NCI-H1092 (cell line): ENCODE data around the gene KANK2.
A peak's percentile ranks its signal among the peaks of the same experiment; 100 is the strongest.
"Not testable (repeated sequence)": the region's sequence is repeated elsewhere in the genome, so short reads cannot be mapped to it uniquely, and the experiment has no call there.

ENCODE experiments used
- DNase-seq: peaks from one replicate; lab custom pipeline; 2025; lab: John Stamatoyannopoulos, UW

Gene KANK2

GRCh38 chr19:11140023-11140538, 57.3 kb downstream of the KANK2 start:
- DNase-seq: not testable (repeated sequence)

DNA sequence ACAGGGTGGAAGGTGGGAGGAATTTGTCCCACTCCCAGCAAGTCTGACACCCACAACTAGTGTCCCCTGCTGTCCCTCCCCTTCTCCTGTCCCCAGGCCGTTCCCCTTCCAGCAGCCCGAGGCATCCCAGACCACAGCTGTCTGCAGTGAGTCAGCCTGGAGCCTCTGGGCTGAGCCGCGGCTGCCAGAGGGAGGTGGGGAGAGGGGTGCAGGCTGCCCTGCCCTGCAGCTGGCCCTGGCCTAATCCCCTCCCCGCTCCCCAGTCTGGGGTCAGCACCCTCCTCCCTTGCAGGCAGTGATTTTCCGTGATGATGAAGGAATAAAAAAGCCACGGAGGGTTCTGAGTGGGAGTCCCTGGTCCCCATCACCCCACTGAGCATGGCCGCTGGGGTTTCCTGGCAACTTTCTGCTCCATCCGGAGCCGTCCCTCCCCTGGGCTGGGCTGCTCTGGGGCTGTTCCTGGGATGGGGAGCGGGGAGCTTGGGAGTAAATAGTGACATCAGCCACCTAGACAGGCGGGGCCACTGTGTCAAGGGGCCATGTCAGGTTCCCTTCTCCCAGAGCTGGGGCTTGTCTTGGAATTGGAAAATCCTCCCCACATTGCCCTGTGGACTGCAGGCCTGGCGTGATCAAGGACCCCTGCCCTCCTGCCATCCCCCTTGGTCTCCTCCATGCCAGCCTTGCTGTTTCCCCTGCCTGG, 58.6 kb downstream of the KANK2 start:
- DNase-seq: no peak

GRCh38 chr19:11137542-11138384, 59.6 kb downstream of the KANK2 start:
- DNase-seq: peak; percentile 72

GRCh38 chr19:11136400-11137101, 60.8 kb downstream of the KANK2 start:
- DNase-seq: no peak

DNA sequence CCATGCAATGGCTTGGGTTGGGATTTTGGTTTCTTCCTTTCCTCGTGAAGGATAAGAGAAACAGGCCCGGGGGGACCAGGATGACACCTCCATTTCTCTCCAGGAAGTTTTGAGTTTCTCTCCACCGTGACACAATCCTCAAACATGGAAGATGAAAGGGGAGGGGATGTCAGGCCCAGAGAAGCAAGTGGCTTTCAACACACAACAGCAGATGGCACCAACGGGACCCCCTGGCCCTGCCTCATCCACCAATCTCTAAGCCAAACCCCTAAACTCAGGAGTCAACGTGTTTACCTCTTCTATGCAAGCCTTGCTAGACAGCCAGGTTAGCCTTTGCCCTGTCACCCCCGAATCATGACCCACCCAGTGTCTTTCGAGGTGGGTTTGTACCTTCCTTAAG, 65.9 kb downstream of the KANK2 start:
- no peak for DNase-seq

DNA sequence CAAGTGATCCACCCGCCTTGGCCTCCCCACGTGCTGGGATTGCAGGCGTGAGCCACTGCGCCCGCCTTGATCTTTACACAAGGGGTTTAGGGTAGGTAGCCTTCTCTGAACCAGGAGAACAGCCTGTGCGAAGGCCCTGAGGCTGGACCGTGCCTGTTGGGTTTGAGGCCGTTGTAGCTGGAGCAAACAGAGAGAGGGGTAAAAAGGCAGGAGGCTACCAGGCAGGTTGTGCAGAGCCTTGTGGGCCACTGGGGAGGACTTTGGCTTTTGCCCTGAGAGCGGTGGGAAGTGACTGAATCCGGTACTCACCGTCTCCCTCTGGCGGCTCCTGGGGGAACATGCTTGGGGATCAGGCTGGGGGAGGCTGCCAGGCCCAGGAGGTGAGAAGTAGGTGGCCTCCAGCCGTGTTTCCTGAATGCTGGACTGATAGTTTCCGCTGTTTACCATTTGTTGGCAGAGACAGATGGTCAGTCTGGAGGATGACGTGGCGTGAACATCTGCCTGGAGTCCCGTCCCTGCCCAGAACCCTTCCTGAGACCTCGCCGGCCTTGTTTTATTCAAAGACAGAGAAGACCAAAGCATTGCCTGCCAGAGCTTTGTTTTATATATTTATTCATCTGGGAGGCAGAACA, 66.4 kb downstream of the KANK2 start:
- peak; percentile 33 for DNase-seq

GRCh38 chr19:11127905-11128304, 69.4 kb downstream of the KANK2 start:
- no peak for DNase-seq

DNA sequence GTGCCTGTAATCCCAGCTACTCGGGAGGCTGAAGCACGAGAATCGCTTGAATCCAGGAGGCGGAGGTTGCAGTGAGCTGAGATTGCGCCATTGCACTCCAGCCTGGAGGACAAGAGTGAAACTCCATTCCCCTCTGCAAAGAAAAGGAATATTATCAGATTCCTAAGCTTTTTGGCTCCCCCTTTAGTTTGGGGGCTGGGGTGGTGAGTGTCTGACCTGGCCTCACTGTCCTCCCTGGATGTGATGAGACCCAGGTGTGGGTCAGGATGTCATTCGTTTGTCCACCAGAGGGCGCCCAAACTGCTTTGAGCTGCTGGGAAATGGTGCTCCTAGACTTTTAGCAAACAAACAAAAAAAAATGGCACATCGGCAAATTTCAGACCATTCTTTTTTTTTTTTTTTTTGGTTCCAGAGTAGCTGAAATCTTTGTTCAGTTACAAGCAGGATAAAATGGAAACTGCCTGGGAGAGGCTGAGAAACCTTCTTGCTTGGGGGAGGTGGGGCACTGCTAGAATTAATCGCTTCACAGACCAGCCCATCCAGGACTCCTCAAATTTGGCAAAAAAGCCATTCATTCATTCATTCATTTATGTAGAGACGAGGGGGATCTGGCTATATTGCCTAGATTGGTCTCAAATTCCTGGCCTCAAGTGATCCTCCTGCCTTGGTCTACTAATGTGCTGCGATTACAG, 71.2 kb downstream of the KANK2 start:
- DNase-seq: peak; percentile 31

DNA sequence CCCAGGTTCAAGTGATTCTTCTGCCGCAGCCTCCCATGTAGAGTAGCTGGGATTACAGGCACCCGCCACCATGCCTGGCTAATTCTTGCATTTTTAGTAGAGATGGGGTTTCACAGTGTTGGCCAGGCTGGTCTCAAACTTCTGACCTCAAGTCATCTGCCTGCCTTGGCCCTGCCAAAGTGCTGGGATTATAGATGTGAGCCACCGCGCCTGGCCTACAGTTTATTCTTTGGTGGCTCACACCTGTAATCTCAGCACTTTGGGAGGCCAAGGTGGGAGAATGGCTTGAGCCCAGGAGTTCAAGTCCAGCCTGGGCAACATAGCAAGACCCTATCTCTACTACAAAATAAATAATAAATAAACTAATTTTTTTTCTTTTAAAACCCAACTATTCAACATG, 73.2 kb downstream of the KANK2 start:
- DNase-seq: not testable (repeated sequence)

- DNase-seq: no peak
Measured at GRCh38 chr19:11123114-11123513, 74.2 kb downstream of the KANK2 start.

- DNase-seq: not testable (repeated sequence)
Measured at GRCh38 chr19:11121963-11122362, 75.4 kb downstream of the KANK2 start.

DNA sequence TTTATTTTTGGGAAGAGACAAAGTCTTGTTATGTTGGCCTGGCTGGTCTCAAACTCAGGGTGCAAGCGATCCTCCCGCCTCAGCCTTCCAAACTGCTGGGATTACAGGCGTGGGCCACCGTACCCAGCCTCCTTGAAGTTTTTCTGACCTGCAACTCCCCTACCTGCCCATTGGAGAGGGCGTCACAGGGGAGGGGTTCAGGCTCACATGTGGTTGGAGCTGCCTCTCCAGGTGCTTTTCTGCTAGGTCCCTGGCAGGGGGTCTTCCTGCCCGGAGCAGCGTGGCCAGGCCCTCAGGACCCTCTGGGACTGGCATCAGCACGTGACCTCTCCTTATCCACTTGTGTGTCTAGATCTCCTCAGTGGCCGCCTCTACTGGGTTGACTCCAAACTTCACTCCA, 80.8 kb downstream of the KANK2 start:
- DNase-seq: no peak

DNA sequence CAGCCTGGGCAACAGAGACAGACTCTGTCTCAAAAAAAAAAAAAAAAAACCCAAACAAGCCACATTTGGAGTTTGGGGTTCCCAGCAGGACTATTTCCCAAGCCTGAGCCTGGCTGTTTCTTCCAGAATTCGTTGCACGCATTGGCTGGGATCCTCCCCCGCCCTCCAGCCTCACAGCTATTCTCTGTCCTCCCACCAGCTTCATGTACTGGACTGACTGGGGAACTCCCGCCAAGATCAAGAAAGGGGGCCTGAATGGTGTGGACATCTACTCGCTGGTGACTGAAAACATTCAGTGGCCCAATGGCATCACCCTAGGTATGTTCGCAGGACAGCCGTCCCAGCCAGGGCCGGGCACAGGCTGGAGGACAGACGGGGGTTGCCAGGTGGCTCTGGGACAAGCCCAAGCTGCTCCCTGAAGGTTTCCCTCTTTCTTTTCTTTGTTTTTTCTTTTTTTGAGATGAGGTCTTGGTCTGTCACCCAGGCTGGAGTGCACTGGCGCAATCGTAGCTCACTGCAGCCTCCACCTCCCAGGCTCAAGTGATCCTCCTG, 81.4 kb downstream of the KANK2 start:
- DNase-seq: no peak

DNA sequence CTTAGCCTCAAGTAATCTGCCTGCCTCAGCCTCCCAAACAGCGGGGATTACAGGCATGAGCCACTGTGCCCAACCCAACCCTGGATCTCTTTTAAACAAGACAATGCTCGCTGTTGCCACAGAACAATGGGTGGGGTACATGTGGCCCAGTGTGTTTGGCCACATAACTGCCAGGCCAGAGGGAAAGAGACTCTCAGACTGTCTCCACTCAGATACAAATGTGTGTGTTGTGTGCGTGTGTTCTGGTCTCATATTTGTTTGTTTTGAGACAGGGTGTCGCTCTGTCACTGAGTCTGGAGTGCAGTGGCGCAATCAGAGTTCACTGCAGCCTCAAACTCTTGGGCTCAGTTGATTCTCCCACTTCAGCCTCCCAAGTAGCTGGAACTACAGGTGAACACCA, 82.3 kb downstream of the KANK2 start:
- no peak for DNase-seq
